ENCODE data around the gene DZIP1.

The DZIP1 gene

DNA sequence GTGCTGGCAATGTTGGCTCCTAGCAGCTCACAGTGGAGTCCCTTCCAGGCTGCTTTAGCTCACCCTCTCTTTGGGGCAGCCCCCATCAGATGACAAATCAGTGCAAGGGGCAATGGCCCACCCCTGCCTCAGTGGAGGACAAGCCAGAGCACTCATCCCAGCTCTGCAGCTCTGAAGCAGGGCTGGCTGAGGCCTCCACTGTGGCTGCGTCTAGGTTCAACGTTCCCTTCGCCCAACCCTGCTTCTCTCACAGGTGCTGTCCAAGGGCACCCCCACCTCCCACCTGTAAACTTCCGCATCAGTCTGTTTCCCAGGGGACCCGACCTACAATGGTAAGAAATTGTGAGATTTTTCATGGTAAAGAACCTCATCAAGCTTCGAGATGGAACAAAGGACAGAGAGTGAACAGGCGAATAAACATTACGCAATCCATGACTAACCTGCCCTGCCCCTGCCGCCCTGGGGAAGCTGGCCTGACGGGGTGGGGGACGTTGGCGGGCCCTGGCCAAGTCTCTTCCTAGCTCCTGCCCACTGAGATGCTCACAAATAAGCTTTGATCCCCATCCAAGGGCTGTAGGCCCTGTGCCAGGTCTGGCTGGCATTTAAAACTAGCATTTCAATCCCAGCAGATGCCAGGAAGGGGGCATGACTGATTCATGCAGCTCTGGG is 40.5 kb downstream of the DZIP1 start:
- Histone ChIP-seq H3K18ac (ENCODE audit: low read length) (no peak overlapping the region), H3K4me3 (ENCODE audit: low read depth, low read length) (no peak overlapping the region), H3K9ac (ENCODE audit: low read length) (no peak overlapping the region), H3K4ac (ENCODE audit: low read depth, low read length) (no peak overlapping the region), H3K79me2 (ENCODE audit: control insufficient read depth, insufficient read depth, low read length, poor library complexity) (no peaks in the 10 kb centered on the region), H3K23ac (ENCODE audit: low read length) (no peak overlapping the region), H3K9me3 (ENCODE audit: insufficient read depth, low read depth, low read length) (no peaks in the 10 kb centered on the region), H2AFZ (ENCODE audit: insufficient read depth, low read length, poor library complexity) (no peak overlapping the region), H4K91ac (ENCODE audit: low read depth, low read length) (no peak overlapping the region), H2BK120ac (ENCODE audit: insufficient read depth, low read length, poor library complexity) (no peak overlapping the region), H3K79me1 (ENCODE audit: low read length) (no peaks in the 10 kb centered on the region), H4K12ac (ENCODE audit: low read depth, low read length) (no peak overlapping the region), H3K4me1 (ENCODE audit: control insufficient read depth in 1 of 2, insufficient read depth in 2 of 2, low read length in 2 of 2) (peaks cover 2 to 3% of the 10 kb centered on the region in 2 experiments), H3K14ac (ENCODE audit: low read length) (no peak overlapping the region), H2BK5ac (ENCODE audit: low read depth, low read length, poor library complexity) (no peak overlapping the region), H4K8ac (ENCODE audit: low read depth, low read length) (no peak overlapping the region), H3K36me3 (ENCODE audit: control insufficient read depth in 1 of 2, insufficient read depth in 2 of 2, low read length in 2 of 2) (peaks cover 11 to 25% of the 10 kb centered on the region in 2 experiments), H2BK12ac (ENCODE audit: low read length) (no peak overlapping the region), H3K27me3 (ENCODE audit: insufficient read depth, low read length) (no peaks in the 10 kb centered on the region), H3K4me2 (ENCODE audit: low read length) (no peak overlapping the region), H3K27ac (ENCODE audit: low read depth, low read length) (no peak overlapping the region), H2AK5ac (ENCODE audit: low read length) (no peak overlapping the region)
- DNase-seq, result peak in 1 of 2 donors; percentile 33
- WGBS (ENCODE audit: extremely low coverage, insufficient coverage, insufficient read length), result no CpG with 5 or more reads among the region's 12 CpGs

DNA sequence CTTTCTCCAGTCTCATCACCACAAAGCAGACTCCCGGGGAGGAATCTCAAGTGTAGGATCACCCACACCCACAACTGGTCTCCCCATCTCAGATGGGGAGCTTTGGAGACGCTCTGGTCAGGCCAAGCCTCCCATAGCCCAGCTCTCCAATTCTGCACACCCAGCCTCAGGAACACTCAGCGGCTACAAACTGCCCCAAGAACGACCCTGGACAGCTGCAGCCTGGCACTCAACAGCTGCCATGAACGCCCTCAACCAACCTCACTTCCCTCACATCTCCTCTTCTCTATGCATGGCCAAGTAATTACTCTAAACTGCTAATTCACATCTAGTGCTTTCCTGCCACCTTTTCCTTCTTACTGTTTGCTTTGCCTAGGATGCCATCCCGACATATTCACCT is 42.6 kb downstream of the DZIP1 start:
- H4K8ac ChIP-seq (ENCODE audit: low read depth, low read length), result no peak overlapping the region
- H3K27ac ChIP-seq (ENCODE audit: low read depth, low read length), result no peak overlapping the region
- H4K91ac ChIP-seq (ENCODE audit: low read depth, low read length), result no peak overlapping the region
- DNase-seq, result no peak
- WGBS (ENCODE audit: extremely low coverage, insufficient coverage, insufficient read length), result no CpG with 5 or more reads among the region's 6 CpGs
- H2AK5ac ChIP-seq (ENCODE audit: low read length), result no peak overlapping the region
- H2BK120ac ChIP-seq (ENCODE audit: insufficient read depth, low read length, poor library complexity), result no peak overlapping the region
- no peak overlapping the region for H3K9ac ChIP-seq (ENCODE audit: low read length)
- H3K4me1 ChIP-seq (ENCODE audit: control insufficient read depth in 1 of 2, insufficient read depth in 2 of 2, low read length in 2 of 2), result peaks cover 2 to 3% of the 10 kb centered on the region in 2 experiments
- H3K79me1 ChIP-seq (ENCODE audit: low read length), result no peaks in the 10 kb centered on the region
- H3K79me2 ChIP-seq (ENCODE audit: control insufficient read depth, insufficient read depth, low read length, poor library complexity), result no peaks in the 10 kb centered on the region
- no peak overlapping the region for H3K4me2 ChIP-seq (ENCODE audit: low read length)
- H3K4ac ChIP-seq (ENCODE audit: low read depth, low read length), result no peak overlapping the region
- H3K23ac ChIP-seq (ENCODE audit: low read length), result no peak overlapping the region
- H3K9me3 ChIP-seq (ENCODE audit: insufficient read depth, low read depth, low read length), result no peaks in the 10 kb centered on the region
- no peak overlapping the region for H3K4me3 ChIP-seq (ENCODE audit: low read depth, low read length)
- no peaks in the 10 kb centered on the region for H3K27me3 ChIP-seq (ENCODE audit: insufficient read depth, low read length)
- no peak overlapping the region for H3K14ac ChIP-seq (ENCODE audit: low read length)
- H4K12ac ChIP-seq (ENCODE audit: low read depth, low read length), result peak overlapping the region; percentile 43
- no peak overlapping the region for H2BK5ac ChIP-seq (ENCODE audit: low read depth, low read length, poor library complexity)
- H2BK12ac ChIP-seq (ENCODE audit: low read length), result no peak overlapping the region
- H3K18ac ChIP-seq (ENCODE audit: low read length), result no peak overlapping the region
- peaks cover 13 to 27% of the 10 kb centered on the region in 2 experiments for H3K36me3 ChIP-seq (ENCODE audit: control insufficient read depth in 1 of 2, insufficient read depth in 2 of 2, low read length in 2 of 2)
- H2AFZ ChIP-seq (ENCODE audit: insufficient read depth, low read length, poor library complexity), result no peak overlapping the region

DNA sequence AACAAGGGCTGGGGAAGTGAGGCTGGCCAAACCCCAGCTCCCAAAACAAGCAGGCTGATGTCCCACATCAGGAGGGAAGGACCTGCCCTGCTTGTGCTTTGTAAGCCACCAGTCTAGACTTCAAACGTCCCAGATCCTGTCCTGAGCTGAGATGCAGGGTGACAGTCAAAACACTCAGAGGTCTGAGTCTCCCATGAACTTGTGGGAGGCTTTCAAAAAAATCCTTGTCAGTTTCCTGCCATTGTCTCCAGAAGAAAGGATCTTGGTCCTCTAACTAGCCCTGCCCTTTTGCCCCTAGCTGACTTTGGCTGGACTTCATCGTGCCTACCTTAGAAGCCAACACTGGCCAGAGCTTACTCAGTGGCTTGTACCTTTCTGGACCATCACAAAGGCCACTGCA is 43.3 kb downstream of the DZIP1 start:
- no CpG with 5 or more reads among the region's 2 CpGs for WGBS (ENCODE audit: extremely low coverage, insufficient coverage, insufficient read length)
- H3K79me1 ChIP-seq (ENCODE audit: low read length), result no peaks in the 10 kb centered on the region
- H3K23ac ChIP-seq (ENCODE audit: low read length), result peak overlapping the region; percentile 13
- H3K4me1 ChIP-seq (ENCODE audit: control insufficient read depth in 1 of 2, insufficient read depth in 2 of 2, low read length in 2 of 2), result peaks cover 2 to 3% of the 10 kb centered on the region in 2 experiments
- no peak overlapping the region for H2AK5ac ChIP-seq (ENCODE audit: low read length)
- no peak overlapping the region for H3K9ac ChIP-seq (ENCODE audit: low read length)
- H2AFZ ChIP-seq (ENCODE audit: insufficient read depth, low read length, poor library complexity), result no peak overlapping the region
- H3K79me2 ChIP-seq (ENCODE audit: control insufficient read depth, insufficient read depth, low read length, poor library complexity), result no peaks in the 10 kb centered on the region
- H3K27me3 ChIP-seq (ENCODE audit: insufficient read depth, low read length), result no peaks in the 10 kb centered on the region
- no peak overlapping the region for H2BK12ac ChIP-seq (ENCODE audit: low read length)
- no peak overlapping the region for H4K12ac ChIP-seq (ENCODE audit: low read depth, low read length)
- H2BK5ac ChIP-seq (ENCODE audit: low read depth, low read length, poor library complexity), result no peak overlapping the region
- H3K4me3 ChIP-seq (ENCODE audit: low read depth, low read length), result no peak overlapping the region
- H2BK120ac ChIP-seq (ENCODE audit: insufficient read depth, low read length, poor library complexity), result no peak overlapping the region
- H3K18ac ChIP-seq (ENCODE audit: low read length), result no peak overlapping the region
- H4K91ac ChIP-seq (ENCODE audit: low read depth, low read length), result no peak overlapping the region
- H3K4ac ChIP-seq (ENCODE audit: low read depth, low read length), result no peak overlapping the region
- H3K36me3 ChIP-seq (ENCODE audit: control insufficient read depth in 1 of 2, insufficient read depth in 2 of 2, low read length in 2 of 2), result peaks cover 15 to 27% of the 10 kb centered on the region in 2 experiments
- no peak for DNase-seq
- H4K8ac ChIP-seq (ENCODE audit: low read depth, low read length), result no peak overlapping the region
- H3K9me3 ChIP-seq (ENCODE audit: insufficient read depth, low read depth, low read length), result no peaks in the 10 kb centered on the region
- H3K27ac ChIP-seq (ENCODE audit: low read depth, low read length), result no peak overlapping the region
- no peak overlapping the region for H3K14ac ChIP-seq (ENCODE audit: low read length)
- H3K4me2 ChIP-seq (ENCODE audit: low read length), result no peak overlapping the region

DNA sequence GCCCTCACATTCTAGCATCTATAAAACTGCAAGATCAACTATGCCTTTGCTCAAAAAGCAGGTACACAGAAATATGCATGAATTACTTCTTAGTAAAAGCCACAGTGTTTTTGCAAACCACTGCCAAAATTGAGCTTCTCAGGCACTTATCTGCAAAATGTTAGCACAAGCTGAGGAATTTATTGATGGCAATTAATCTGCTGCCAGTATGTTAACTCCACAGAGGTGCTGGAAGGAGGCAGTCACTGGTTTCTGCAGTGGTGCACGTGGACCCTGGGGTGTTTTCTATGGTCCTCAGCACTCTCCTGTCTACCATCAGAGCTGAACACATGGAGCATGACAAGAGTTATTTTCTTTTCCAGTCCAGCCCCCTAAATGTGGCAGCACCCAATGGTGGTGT is 47.8 kb downstream of the DZIP1 start:
- Histone ChIP-seq H3K4ac (ENCODE audit: low read depth, low read length) (no peak overlapping the region), H3K23ac (ENCODE audit: low read length) (no peak overlapping the region), H4K8ac (ENCODE audit: low read depth, low read length) (no peak overlapping the region), H4K12ac (ENCODE audit: low read depth, low read length) (no peak overlapping the region), H3K27me3 (ENCODE audit: insufficient read depth, low read length) (no peaks in the 10 kb centered on the region), H2BK12ac (ENCODE audit: low read length) (no peak overlapping the region), H3K79me1 (ENCODE audit: low read length) (no peaks in the 10 kb centered on the region), H2BK120ac (ENCODE audit: insufficient read depth, low read length, poor library complexity) (no peak overlapping the region), H3K4me1 (ENCODE audit: control insufficient read depth in 1 of 2, insufficient read depth in 2 of 2, low read length in 2 of 2) (no peaks in the 10 kb centered on the region), H3K18ac (ENCODE audit: low read length) (no peak overlapping the region), H3K4me2 (ENCODE audit: low read length) (no peak overlapping the region), H3K14ac (ENCODE audit: low read length) (no peak overlapping the region), H3K27ac (ENCODE audit: low read depth, low read length) (no peak overlapping the region), H3K36me3 (ENCODE audit: control insufficient read depth in 1 of 2, insufficient read depth in 2 of 2, low read length in 2 of 2) (peaks cover 11 to 13% of the 10 kb centered on the region in 2 experiments), H3K9ac (ENCODE audit: low read length) (no peak overlapping the region), H2AFZ (ENCODE audit: insufficient read depth, low read length, poor library complexity) (no peak overlapping the region), H3K9me3 (ENCODE audit: insufficient read depth, low read depth, low read length) (no peaks in the 10 kb centered on the region), H3K79me2 (ENCODE audit: control insufficient read depth, insufficient read depth, low read length, poor library complexity) (no peaks in the 10 kb centered on the region), H2AK5ac (ENCODE audit: low read length) (no peak overlapping the region), H2BK5ac (ENCODE audit: low read depth, low read length, poor library complexity) (no peak overlapping the region), H4K91ac (ENCODE audit: low read depth, low read length) (no peak overlapping the region), H3K4me3 (ENCODE audit: low read depth, low read length) (no peak overlapping the region)
- no peak for DNase-seq
- no CpG with 5 or more reads among the region's 1 CpG for WGBS (ENCODE audit: extremely low coverage, insufficient coverage, insufficient read length)

All from trophoblast cell (in vitro differentiated cells and primary cell).